Kasumi-1 (cell line): ENCODE results near the gene MSN.
"Not testable (repeated sequence)": the region's sequence is repeated elsewhere in the genome, so short reads cannot be mapped to it uniquely, and the experiment has no call there.

Source experiments
- DNase-seq, 2 experiments: peaks; one replicate each; lab custom pipeline; 2025; lab: John Stamatoyannopoulos, UW

MSN gene

DNA sequence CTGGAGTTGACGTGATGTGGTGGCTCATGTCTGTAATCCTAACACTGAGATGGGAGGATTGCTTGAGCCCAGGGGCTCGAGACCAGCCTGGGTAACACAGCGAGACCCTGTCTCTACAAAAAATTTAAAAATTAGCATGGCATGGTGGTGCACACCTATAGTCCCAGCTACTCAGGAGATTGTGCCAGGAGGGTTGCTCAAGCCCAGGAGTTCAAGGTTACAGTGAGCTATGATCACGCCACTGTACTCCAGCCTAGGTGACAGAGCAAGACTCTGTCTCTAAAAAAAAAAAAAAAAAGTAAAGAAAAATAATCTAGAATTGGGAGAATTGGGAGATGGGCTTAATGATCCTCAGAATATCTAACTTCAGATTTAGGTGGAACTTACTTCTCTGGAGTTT is 51.1 kb downstream of the MSN start:
- no peak for DNase-seq

GRCh38 chrX:65720381-65720964 is 53.0 kb downstream of the MSN start:
- peak; percentile 7 to 44 for DNase-seq

DNA sequence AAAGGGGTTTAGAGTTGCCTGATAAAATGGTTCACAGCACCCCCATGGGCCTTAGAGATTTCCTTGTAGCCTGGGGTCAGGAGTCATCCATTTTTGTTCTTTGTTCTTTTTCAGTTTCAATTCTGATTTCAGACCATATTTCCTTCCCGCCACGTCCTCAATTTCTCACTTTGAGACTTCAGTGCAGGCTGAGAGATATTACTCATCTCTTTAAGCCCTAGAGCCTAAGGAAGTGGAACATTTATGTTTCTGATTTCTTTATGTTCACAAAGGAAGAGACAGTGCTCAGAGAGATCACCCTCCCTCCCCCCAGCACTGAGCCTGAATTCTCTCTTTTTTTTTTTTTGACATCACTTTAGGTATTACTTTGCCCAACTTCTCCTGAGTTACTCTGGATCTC is 56.3 kb downstream of the MSN start:
- no peak for DNase-seq

- DNase-seq: no peak
These were observed 59.3 kb downstream of the MSN start for GRCh38 chrX:65726715-65727114.

- DNase-seq: no peak
These were observed 64.3 kb downstream of the MSN start for GRCh38 chrX:65731684-65732289.

GRCh38 chrX:65740909-65741308 is 73.5 kb downstream of the MSN start:
- no peak for DNase-seq

- DNase-seq: no peak
These were observed 74.4 kb downstream of the MSN start for GRCh38 chrX:65741823-65742222.

GRCh38 chrX:65744965-65745364 is 77.5 kb downstream of the MSN start:
- DNase-seq: no peak

DNA sequence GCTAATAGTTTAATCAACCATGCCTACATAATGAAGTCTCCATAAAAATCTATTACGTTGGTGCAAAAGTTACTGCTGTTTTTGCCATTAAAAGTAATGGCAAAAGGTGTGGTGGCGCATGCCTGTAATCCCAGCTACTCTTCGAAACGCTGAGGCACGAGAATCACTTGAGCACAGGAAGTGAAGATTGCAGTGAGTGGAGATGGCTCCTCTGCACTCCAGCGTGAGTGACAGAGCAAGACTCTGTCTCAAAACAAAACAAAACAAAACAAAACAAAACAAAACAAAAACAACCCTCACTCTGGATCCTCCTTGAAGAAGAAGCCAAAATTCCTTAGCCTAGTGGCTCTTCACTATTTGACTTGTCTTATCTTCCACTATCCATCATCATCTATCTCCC is 78.0 kb downstream of the MSN start:
- DNase-seq: no peak

- DNase-seq: peak; percentile 16 to 50
These were observed 78.5 kb downstream of the MSN start for GRCh38 chrX:65745992-65746391.

DNA sequence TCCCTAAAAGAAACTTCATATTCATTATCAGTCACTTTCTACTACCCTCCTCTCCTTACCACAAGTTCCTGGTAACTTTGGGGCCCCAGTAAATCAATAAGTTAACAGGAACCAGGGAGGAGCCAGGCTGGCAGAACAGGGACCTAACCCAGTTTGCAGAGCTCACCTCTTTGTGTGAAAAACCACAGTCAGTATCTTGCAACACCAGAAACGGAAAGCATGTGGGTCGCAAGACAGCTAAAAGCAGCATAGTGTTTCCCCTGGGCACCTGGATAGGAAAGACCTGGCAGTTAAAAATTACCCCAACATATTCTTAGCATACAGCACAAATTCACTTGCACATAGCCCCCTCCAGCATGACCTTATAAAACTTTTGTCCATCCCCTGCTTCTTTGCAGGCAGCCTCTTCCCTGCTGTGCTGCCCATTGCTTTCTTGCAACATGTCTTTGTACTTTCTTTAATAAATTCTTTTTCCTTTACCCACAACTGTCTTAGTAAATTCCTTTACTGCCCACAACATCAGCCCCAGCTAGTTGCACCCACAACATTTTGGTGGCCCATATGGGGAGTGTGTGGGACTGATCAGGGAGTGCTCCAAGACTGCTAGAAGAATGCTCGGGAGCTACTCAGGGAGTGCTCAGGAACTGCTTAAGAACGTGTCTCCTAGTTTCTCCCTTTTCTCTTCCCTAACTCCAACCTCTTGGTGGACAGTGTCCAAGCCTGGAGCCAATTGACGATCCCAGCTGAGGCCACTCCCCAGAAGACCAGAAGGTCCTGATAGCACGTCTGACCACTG is 83.4 kb downstream of the MSN start:
- DNase-seq: peak; percentile 89 to 92

GRCh38 chrX:65751519-65751918 is 84.1 kb downstream of the MSN start:
- DNase-seq: no peak

- DNase-seq: no peak
These were observed 84.8 kb downstream of the MSN start for GRCh38 chrX:65752294-65752693.

DNA sequence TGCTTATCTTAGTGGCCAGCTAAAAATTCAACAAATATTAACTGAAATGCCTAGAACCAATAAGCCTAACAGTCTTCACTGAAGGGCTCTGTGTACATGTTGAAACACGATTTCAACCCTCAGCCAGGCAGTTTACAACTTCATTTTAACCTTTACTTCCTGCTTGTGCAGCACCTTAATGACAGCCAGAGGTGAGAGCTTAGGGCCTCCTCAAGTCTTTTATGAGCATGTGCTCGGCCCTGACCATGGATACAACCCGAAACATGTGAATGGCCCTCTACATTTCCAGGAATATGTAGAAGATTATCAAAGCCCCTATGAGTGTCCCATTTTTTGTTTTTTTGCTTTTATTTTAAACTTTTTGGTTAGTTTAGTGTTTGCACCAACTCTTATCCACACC is 88.3 kb downstream of the MSN start:
- DNase-seq: no peak

GRCh38 chrX:65757943-65758342 is 90.5 kb downstream of the MSN start:
- DNase-seq: no peak

DNA sequence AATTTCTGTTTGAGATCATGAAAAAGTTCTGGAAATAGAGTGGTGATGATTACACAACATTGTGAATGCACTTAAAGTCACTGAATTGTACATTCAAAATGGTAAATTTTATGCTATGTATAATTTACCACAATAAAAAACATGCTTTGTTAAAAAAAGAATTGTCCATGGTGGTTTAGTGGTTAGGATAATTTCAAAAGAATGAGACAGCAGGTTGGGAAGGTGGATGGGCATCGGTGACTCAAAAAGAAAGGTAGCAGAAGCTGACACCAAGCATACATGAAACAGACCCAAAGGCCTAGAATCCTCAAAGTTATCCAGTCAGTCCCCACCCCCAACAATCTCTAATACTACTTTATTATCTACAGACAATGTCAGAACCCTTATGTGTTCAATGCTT is 91.1 kb downstream of the MSN start:
- no peak for DNase-seq

- not testable (repeated sequence) for DNase-seq
These were observed 92.1 kb downstream of the MSN start for GRCh38 chrX:65759525-65759924.

DNA sequence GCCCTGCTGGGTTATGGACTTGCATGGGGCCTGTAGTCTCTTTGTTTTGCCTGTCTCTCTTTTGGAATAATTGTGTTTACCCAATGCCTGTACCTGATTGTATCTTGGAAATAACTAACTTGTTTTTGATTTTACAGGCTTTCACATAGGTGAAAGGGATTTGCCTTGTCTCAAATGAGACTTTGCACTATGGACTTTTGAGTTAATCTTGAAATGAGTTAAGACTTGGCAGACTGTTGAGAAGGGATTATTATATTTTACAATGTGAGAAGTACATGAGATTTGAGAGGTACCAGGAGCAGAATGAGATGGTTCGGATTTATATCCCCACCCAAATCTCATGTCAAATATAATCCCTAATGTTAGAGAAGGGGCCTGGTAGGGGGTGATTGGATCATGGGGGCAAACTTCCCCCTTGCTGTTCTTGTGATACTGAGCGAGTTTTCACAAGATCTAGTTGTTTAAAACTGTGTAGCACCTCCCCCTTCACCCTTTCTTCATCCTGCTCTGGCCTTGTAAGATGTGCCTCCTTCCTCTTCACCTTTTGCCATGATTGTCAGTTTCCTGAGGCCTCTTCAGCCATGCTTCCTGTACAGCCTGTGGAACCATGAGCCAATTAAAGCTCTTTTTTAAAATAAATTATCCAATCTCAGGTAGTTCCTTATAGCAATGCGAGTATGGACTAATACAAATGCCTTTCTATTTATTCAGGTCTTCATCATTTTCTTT is 102.3 kb downstream of the MSN start:
- DNase-seq: no peak

GRCh38 chrX:65772842-65773241 is 105.4 kb downstream of the MSN start:
- no peak for DNase-seq

DNA sequence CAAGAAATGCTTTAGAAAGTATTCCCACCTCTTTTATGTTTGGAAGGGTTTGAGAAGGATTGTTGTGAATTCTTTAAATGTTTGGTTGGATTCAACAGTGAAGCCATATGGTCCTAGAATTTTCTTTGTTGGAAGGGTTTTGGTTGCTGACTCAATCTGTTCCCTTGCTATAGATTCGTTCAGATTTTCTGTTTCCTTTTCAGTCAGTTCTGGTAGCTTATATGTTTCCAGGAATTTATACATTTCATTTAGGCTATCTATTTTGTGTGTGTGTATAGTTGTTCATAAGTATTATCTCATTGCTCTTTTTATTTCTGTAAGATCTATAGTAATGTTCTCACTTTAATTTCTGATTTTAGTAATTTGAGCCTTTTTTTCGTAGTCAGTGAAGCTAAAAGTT is 114.4 kb downstream of the MSN start:
- DNase-seq: no peak

- DNase-seq: no peak
These were observed 116.3 kb downstream of the MSN start for GRCh38 chrX:65783746-65784145.
